OCI-LY7 (cell line): ENCODE data around the gene DHODH.

Source experiments
- EZH2phosphoT487 ChIP-seq: fragments of 200-600 bp; sonication (generic); IDR thresholded peaks from 2 replicates; pipeline ENCODE4 v1.6.1; 2018; ENCODE audit warnings: low read depth, borderline replicate concordance, mild to moderate bottlenecking, mixed run types, antibody characterized with exemption, low read length, moderate library complexity, mixed read lengths
- TF ChIP-seq, protein P1 (sequence below): fragments of 200-600 bp; sonication (generic); conservative IDR thresholded peaks from 2 replicates; pipeline ENCODE4 v1.5.1; 2014; ENCODE audit warnings: mild to moderate bottlenecking, antibody characterized with exemption, low read length, moderate library complexity, mixed read lengths

DNA sequence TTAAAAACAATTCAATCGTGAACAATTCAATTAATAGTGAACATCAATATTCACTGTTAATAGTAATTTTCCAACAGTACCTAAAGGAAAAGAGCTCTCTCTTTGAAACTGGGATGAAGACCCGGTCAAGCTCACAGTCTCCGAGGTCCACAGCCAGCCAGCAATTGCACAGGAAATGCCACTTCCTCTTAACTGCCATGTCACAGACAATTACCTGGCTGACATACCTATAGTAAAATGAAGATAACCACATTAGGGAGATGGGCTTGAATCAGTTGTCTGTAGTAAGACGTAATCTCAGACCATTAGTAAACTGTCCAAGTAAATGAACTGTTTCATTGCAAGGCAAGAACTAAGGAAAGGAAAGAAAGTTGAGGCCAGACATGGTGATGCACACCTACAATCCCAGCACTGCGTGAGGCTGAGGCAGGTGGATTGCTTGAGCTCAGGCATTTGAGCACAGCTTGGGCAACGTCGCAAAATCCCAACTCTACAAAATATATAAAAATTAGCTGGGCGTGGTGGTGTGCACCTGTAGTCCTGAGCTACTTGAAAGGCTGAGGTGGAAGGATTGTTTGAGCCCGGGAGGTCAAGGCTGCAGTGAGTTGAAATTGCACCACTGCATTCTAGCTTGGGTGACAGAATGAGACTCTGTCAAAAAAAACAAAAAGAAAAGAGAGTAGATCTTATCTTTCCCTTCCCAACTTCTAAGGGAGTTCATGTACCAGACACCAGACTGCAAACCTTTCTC lies 45.2 kb upstream of the DHODH start:
- TF ChIP-seq, protein P1, sequence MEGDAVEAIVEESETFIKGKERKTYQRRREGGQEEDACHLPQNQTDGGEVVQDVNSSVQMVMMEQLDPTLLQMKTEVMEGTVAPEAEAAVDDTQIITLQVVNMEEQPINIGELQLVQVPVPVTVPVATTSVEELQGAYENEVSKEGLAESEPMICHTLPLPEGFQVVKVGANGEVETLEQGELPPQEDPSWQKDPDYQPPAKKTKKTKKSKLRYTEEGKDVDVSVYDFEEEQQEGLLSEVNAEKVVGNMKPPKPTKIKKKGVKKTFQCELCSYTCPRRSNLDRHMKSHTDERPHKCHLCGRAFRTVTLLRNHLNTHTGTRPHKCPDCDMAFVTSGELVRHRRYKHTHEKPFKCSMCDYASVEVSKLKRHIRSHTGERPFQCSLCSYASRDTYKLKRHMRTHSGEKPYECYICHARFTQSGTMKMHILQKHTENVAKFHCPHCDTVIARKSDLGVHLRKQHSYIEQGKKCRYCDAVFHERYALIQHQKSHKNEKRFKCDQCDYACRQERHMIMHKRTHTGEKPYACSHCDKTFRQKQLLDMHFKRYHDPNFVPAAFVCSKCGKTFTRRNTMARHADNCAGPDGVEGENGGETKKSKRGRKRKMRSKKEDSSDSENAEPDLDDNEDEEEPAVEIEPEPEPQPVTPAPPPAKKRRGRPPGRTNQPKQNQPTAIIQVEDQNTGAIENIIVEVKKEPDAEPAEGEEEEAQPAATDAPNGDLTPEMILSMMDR: no peak
- TF ChIP-seq EZH2phosphoT487: no peak
